Measurements from ENCODE around the gene PPP3R2. TPM values are rescaled to one million over a fixed set of nuclear protein-coding genes. Genes with fewer than 3 reads are reported as not detected.

PPP3R2 gene
- total RNA-seq, 1 experiment from 2014 or later, result not detected

GRCh38 chr9:101572316-101572715 lies 22.5 kb downstream of the PPP3R2 start:
- no peak for DNase-seq
- Mint-ChIP-seq H3K27ac (ENCODE audit: unreplicated experiment) (no peak overlapping the region), H3K27me3 (ENCODE audit: unreplicated experiment) (no peaks in the 10 kb centered on the region), H3K36me3 (ENCODE audit: insufficient read depth, unreplicated experiment) (no peaks in the 10 kb centered on the region), H3K4me3 (ENCODE audit: low read depth, unreplicated experiment) (no peak overlapping the region), H3K9me3 (ENCODE audit: low read depth, unreplicated experiment) (no peaks in the 10 kb centered on the region), H3K4me1 (ENCODE audit: low read depth, unreplicated experiment) (no peaks in the 10 kb centered on the region)
- BruUV-seq (replicated peaks), result no TSS peak
- CTCF ChIA-PET, result no interaction called here
- intact Hi-C loops (cut with micrococcal nuclease; ENCODE audit: unreplicated experiment), result no loop called here
- no peak for TF ChIP-seq CTCF (IDR thresholded peaks at IDR 0.05; ENCODE audit: unreplicated experiment)

- Mint-ChIP-seq H3K27me3 (ENCODE audit: unreplicated experiment) (no peaks in the 10 kb centered on the region), H3K27ac (ENCODE audit: unreplicated experiment) (no peak overlapping the region), H3K36me3 (ENCODE audit: insufficient read depth, unreplicated experiment) (no peaks in the 10 kb centered on the region), H3K4me1 (ENCODE audit: low read depth, unreplicated experiment) (no peaks in the 10 kb centered on the region), H3K4me3 (ENCODE audit: low read depth, unreplicated experiment) (no peak overlapping the region), H3K9me3 (ENCODE audit: low read depth, unreplicated experiment) (no peaks in the 10 kb centered on the region)
- no peak for DNase-seq
- intact Hi-C loops (cut with micrococcal nuclease; ENCODE audit: unreplicated experiment), result no loop called here
- BruUV-seq (replicated peaks), result no TSS peak
- no peak for TF ChIP-seq CTCF (IDR thresholded peaks at IDR 0.05; ENCODE audit: unreplicated experiment)
- CTCF ChIA-PET, result no interaction called here
These were observed 23.7 kb downstream of the PPP3R2 start for GRCh38 chr9:101571114-101571513.

- DNase-seq, result no peak
- intact Hi-C loops (cut with micrococcal nuclease; ENCODE audit: unreplicated experiment), result no loop called here
- BruUV-seq (replicated peaks), result no TSS peak
- no peaks in the 10 kb centered on the region for H3K27me3 Mint-ChIP-seq (ENCODE audit: unreplicated experiment)
- H3K27ac Mint-ChIP-seq (ENCODE audit: unreplicated experiment), result no peak overlapping the region
- no peak for TF ChIP-seq CTCF (IDR thresholded peaks at IDR 0.05; ENCODE audit: unreplicated experiment)
- no peaks in the 10 kb centered on the region for H3K36me3 Mint-ChIP-seq (ENCODE audit: insufficient read depth, unreplicated experiment)
- no peaks in the 10 kb centered on the region for H3K9me3 Mint-ChIP-seq (ENCODE audit: low read depth, unreplicated experiment)
- no peak overlapping the region for H3K4me3 Mint-ChIP-seq (ENCODE audit: low read depth, unreplicated experiment)
- H3K4me1 Mint-ChIP-seq (ENCODE audit: low read depth, unreplicated experiment), result no peaks in the 10 kb centered on the region
- CTCF ChIA-PET, result no interaction called here
These were observed 24.8 kb downstream of the PPP3R2 start for GRCh38 chr9:101569741-101570501.

- Mint-ChIP-seq H3K36me3 (ENCODE audit: insufficient read depth, unreplicated experiment) (peaks cover 5% of the 10 kb centered on the region), H3K27ac (ENCODE audit: unreplicated experiment) (no peak overlapping the region), H3K27me3 (ENCODE audit: unreplicated experiment) (no peaks in the 10 kb centered on the region), H3K4me3 (ENCODE audit: low read depth, unreplicated experiment) (no peak overlapping the region), H3K9me3 (ENCODE audit: low read depth, unreplicated experiment) (no peaks in the 10 kb centered on the region), H3K4me1 (ENCODE audit: low read depth, unreplicated experiment) (no peaks in the 10 kb centered on the region)
- intact Hi-C loops (cut with micrococcal nuclease; ENCODE audit: unreplicated experiment), result no loop called here
- DNase-seq, result no peak
- no TSS peak for BruUV-seq (replicated peaks)
- CTCF ChIA-PET, result interaction anchor here (1.9 kb wide), 1 partner anchor 109 kb away, joined by 11 read pairs; no protein-coding TSS in a partner anchor
- TF ChIP-seq CTCF (IDR thresholded peaks at IDR 0.05; ENCODE audit: unreplicated experiment), result no peak
These were observed 26.9 kb downstream of the PPP3R2 start for GRCh38 chr9:101567725-101568350.

Data from Calu3 (cell line).